ENCODE measurements around the gene PTPRK.

DNA sequence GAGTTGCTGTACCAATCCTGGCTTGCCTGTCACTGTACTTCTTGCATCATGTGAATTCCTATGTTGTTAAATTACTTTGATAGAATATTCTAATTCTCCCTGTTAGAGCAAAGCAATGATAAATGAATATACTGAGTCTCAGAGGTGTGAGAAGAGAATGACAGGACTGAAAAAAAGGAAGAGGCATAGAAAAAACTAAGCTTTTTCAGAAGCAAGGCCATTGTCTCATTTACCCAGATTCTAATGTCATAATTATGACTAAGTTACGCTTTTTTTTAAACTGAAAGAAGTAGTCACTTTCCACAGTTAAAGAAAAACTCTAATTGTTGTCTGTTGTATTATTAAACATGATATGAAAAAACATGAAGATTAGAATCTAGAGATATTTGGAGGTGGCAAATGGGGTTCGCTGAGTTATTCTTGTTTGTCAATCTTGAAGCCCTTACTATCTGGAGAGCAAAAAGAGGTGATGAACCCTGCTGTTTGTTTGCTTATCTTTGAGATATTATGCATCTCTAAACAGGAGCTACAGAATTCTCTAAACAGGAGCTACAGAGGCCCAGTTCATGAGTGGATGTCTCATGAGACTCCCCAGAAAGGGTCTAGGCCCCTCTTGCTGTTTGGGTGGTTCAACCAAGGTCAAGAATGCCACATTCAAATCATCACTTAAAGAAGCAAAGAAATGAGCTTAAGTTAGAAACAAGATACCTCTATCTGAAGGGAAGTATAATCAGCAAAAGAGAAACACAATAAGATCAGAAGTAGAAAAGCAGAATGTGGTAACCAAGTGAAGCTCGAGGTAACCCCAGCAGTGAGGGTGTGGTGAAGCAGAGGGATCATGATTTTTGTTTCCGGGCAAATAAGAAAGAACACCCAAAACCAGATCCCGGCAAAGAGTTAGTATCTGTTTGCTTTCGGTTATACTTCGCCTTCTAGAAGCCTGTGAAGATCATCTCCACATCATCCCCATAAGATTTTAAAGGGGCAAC lies 586.3 kb downstream of the PTPRK start:
- TF ChIP-seq YY1 (IDR thresholded peaks at IDR 0.05; ENCODE audit: extremely low read depth, insufficient replicate concordance, low read depth, low read length) (no peak), EZH2phosphoT487 (IDR thresholded peaks at IDR 0.05; ENCODE audit: borderline replicate concordance) (no peak), POLR2AphosphoS5 (IDR thresholded peaks at IDR 0.05; ENCODE audit: low read depth, low read length) (no peak), CEBPB (IDR thresholded peaks at IDR 0.05; ENCODE audit: low read depth) (no peak)
- TF ChIP-seq, protein P1, sequence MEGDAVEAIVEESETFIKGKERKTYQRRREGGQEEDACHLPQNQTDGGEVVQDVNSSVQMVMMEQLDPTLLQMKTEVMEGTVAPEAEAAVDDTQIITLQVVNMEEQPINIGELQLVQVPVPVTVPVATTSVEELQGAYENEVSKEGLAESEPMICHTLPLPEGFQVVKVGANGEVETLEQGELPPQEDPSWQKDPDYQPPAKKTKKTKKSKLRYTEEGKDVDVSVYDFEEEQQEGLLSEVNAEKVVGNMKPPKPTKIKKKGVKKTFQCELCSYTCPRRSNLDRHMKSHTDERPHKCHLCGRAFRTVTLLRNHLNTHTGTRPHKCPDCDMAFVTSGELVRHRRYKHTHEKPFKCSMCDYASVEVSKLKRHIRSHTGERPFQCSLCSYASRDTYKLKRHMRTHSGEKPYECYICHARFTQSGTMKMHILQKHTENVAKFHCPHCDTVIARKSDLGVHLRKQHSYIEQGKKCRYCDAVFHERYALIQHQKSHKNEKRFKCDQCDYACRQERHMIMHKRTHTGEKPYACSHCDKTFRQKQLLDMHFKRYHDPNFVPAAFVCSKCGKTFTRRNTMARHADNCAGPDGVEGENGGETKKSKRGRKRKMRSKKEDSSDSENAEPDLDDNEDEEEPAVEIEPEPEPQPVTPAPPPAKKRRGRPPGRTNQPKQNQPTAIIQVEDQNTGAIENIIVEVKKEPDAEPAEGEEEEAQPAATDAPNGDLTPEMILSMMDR (IDR thresholded peaks at IDR 0.05 in 2 of 3, conservative IDR thresholded peaks at IDR 0.05 in 1 of 3; ENCODE audit: borderline replicate concordance in 1 of 3, insufficient read depth in 1 of 3, low read depth in 2 of 3, low read length in 2 of 3) = no peak
